ENCODE data around the gene ST7L. TPM values are rescaled to one million over a fixed set of nuclear protein-coding genes. Genes with fewer than 3 reads are reported as not detected.

ST7L gene
- total and polyA plus RNA-seq, 9 of the 15 experiments (the other 6 are each of a cell fraction or from before 2014, with no cell fraction given), result 9.0 to 32.5 (median 26.6) TPM

GRCh38 chr1:112619518-112620376, 806 bp upstream of the ST7L start, which contains the start of gene CAPZA1 (continued):
- TF ChIP-seq HOMEZ (CRISPR knock-in tag; IDR thresholded peaks at IDR 0.05) (no peak), ARHGAP35 (IDR thresholded peaks at IDR 0.05; ENCODE audit: partially characterized antibody) (no peak), RBM34 (IDR thresholded peaks at IDR 0.05; ENCODE audit: borderline replicate concordance, insufficient read depth, low read length) (no peak), STAT5A (IDR thresholded peaks at IDR 0.05; ENCODE audit: borderline replicate concordance, low read length) (peak; percentile 6; the same call in 1 of the 2 replicates), MYC (IDR thresholded peaks at IDR 0.05; ENCODE audit: low read depth, low read length) (peak; percentile 79), MYC (CRISPR knock-in tag; IDR thresholded peaks at IDR 0.05; ENCODE audit: borderline replicate concordance, low read depth) (no peak), CHCHD3 (CRISPR knock-in tag; IDR thresholded peaks at IDR 0.05) (no peak), NFATC3 (IDR thresholded peaks at IDR 0.05) (no peak; the same call in none of the 2 replicates), ZEB2 (IDR thresholded peaks at IDR 0.05) (0 out of 2 replicates have a peak, but pooled peaks have one; percentile 26), HMG20B (CRISPR knock-in tag; IDR thresholded peaks at IDR 0.05) (no peak), TEAD4 (IDR thresholded peaks at IDR 0.05; ENCODE audit: low read length) (no peak; the same call in 1 of the 2 replicates), TEAD4 (CRISPR knock-in tag; IDR thresholded peaks at IDR 0.05; ENCODE audit: borderline replicate concordance) (no peak), MCM2 (IDR thresholded peaks at IDR 0.05; ENCODE audit: low read depth) (no peak), ZNF551 (CRISPR knock-in tag; IDR thresholded peaks at IDR 0.05) (no peak), MTA2 (IDR thresholded peaks at IDR 0.05; ENCODE audit: low read depth) (no peak), MAX (CRISPR knock-in tag; IDR thresholded peaks at IDR 0.05) (no peak), ID3 (CRISPR knock-in tag; IDR thresholded peaks at IDR 0.05) (no peak), ID3 (tag; IDR thresholded peaks at IDR 0.05) (peak; percentile 90), ZNF253 (CRISPR knock-in tag; conservative IDR thresholded peaks at IDR 0.05) (no peak), ZBTB33 (CRISPR knock-in tag; IDR thresholded peaks at IDR 0.05) (no peak; the same call in none of the 2 replicates), EHMT2 (IDR thresholded peaks at IDR 0.05) (no peak), PRDM10 (IDR thresholded peaks at IDR 0.05; ENCODE audit: partially characterized antibody) (peak; percentile 40)

All from K562 (cell line).